ENCODE data around the gene KBTBD13.

DNA sequence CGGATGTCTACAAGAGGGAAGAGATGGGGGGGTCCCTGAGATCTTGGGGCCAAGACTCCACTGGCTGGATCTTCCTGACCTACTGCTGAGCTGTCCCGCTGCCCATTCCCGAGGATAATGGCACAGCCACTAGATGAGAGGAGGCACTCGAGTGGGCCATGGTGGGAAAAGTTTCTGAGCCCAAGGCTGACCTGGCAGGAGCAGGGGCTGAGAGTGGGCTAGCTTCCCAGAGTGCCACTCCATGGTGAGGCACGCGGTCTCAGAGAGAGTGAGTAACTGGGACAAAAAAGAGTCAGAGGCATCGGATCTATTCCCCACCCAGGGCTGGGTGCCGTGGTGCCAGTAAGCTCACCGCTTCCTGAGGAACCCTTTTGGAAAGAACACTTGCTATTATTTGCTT is 20.4 kb upstream of the KBTBD13 start:
- TF ChIP-seq, protein P1, sequence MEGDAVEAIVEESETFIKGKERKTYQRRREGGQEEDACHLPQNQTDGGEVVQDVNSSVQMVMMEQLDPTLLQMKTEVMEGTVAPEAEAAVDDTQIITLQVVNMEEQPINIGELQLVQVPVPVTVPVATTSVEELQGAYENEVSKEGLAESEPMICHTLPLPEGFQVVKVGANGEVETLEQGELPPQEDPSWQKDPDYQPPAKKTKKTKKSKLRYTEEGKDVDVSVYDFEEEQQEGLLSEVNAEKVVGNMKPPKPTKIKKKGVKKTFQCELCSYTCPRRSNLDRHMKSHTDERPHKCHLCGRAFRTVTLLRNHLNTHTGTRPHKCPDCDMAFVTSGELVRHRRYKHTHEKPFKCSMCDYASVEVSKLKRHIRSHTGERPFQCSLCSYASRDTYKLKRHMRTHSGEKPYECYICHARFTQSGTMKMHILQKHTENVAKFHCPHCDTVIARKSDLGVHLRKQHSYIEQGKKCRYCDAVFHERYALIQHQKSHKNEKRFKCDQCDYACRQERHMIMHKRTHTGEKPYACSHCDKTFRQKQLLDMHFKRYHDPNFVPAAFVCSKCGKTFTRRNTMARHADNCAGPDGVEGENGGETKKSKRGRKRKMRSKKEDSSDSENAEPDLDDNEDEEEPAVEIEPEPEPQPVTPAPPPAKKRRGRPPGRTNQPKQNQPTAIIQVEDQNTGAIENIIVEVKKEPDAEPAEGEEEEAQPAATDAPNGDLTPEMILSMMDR (conservative IDR thresholded peaks at IDR 0.05; ENCODE audit: low read depth in 2 of 2): no peak
- TF ChIP-seq EZH2phosphoT487 (IDR thresholded peaks at IDR 0.05; ENCODE audit: unreplicated experiment): no peak
- no peak for TF ChIP-seq NANOG (IDR thresholded peaks at IDR 0.05; ENCODE audit: borderline replicate concordance)
- no peak for TF ChIP-seq POLR2AphosphoS5 (IDR thresholded peaks at IDR 0.05; ENCODE audit: low read depth)
- TF ChIP-seq REST (IDR thresholded peaks at IDR 0.05; ENCODE audit: unreplicated experiment): no peak
- TF ChIP-seq EZH2 (IDR thresholded peaks at IDR 0.05; ENCODE audit: low read depth, unreplicated experiment): no peak
- TF ChIP-seq, protein P2, sequence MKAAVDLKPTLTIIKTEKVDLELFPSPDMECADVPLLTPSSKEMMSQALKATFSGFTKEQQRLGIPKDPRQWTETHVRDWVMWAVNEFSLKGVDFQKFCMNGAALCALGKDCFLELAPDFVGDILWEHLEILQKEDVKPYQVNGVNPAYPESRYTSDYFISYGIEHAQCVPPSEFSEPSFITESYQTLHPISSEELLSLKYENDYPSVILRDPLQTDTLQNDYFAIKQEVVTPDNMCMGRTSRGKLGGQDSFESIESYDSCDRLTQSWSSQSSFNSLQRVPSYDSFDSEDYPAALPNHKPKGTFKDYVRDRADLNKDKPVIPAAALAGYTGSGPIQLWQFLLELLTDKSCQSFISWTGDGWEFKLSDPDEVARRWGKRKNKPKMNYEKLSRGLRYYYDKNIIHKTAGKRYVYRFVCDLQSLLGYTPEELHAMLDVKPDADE (IDR thresholded peaks at IDR 0.05): no peak
- TF ChIP-seq JUNB (IDR thresholded peaks at IDR 0.05; ENCODE audit: unreplicated experiment): no peak
- no peak for TF ChIP-seq ZNF331 (CRISPR knock-in tag; IDR thresholded peaks at IDR 0.05; ENCODE audit: low read depth)
- TF ChIP-seq CREB1 (CRISPR knock-in tag; IDR thresholded peaks at IDR 0.05; ENCODE audit: low read depth): no peak
- no peak for TF ChIP-seq ZNF462 (CRISPR knock-in tag; IDR thresholded peaks at IDR 0.05)
- TF ChIP-seq STAT1 (IDR thresholded peaks at IDR 0.05; ENCODE audit: unreplicated experiment): no peak
- no peak for TF ChIP-seq ZNF114 (CRISPR knock-in tag; IDR thresholded peaks at IDR 0.05)
